HUDEP-2 (cell line): ENCODE results near the gene FOLR1.
"Not testable (repeated sequence)": the region's sequence is repeated elsewhere in the genome, so short reads cannot be mapped to it uniquely, and the experiment has no call there.

ENCODE experiments used
- DNase-seq, 76 experiments: peaks; one replicate each; lab custom pipeline; 2025; ENCODE audit not compliant: unreplicated experiment in 76 of 76; lab: John Stamatoyannopoulos, UW

FOLR1 gene

DNA sequence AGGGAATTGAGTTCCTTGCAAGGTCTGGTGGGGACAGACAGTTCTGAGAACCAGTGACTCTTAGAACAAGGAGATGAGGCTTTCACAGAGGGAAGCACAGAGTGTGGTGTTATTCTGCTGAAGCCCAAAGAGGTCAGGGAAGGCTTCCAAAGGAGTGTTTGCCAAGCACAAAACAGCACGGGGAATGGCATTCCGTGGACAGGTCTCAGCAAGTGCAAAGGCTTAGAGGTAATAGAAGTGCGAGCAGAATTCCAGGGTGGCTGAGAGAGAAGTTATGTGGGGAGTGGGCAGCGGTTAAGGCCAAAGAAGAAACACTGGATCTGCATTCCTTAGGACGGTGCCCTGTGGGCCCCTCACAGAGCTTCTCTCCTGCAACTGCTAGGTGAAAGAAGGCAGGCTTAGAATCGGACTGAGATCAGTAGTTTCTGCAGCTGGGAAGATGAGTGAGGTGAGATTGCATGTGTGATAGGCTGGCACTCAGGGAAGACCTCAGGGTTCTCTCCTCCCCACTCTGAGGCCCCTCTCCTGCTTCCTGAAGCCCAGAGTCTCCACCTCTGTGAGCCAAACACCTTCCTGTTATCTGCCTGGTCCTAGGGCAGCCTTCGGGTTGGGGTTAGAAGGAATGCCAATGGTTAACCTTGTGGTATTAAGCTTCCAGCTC is 10.9 kb upstream of the FOLR1 start:
- not testable (repeated sequence) for DNase-seq

DNA sequence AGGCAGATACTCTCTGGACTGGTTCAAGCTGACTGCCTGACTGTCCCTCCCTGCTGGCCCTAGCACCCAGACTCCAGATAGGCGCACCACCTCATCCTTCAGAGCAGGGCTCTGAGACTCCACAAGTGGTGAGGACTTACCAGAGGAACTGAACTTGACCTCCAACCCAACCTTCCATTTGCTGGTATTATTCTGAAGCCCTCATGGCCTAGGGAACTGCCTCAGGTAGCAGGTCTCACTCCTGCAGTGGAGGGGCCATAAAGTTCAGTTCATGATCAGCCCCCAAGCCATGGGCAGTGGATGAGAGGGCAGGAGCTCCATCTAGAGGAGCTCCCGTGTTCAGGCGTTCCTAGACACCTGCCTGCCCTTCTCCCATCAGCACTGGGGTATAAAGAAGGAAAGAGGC is 10.4 kb upstream of the FOLR1 start:
- DNase-seq: peak in 10 of 76 experiments; percentile 4 to 20 (median 7)

DNA sequence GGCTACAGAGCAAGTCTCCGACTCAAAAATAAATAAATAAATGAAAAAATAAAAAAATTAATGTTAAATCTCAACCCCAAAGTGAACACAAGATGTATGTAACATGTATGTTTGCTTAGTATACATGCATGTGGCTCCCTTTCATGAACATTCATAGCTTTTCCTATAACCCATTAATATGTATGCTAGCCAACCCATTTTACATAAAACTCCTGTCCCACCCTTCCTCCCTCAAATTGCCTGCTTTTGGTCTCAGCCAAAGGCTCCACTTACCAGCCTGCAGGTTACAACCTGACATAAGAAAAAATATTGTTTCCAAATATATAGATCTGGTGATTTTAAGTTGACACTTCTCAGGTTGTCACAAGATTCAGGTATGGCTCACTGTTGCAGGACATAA is 3.7 kb upstream of the FOLR1 start:
- no peak for DNase-seq

- no peak for DNase-seq
Measured at GRCh38 chr11:72189455-72190250, 2.3 kb upstream of the FOLR1 start.

DNA sequence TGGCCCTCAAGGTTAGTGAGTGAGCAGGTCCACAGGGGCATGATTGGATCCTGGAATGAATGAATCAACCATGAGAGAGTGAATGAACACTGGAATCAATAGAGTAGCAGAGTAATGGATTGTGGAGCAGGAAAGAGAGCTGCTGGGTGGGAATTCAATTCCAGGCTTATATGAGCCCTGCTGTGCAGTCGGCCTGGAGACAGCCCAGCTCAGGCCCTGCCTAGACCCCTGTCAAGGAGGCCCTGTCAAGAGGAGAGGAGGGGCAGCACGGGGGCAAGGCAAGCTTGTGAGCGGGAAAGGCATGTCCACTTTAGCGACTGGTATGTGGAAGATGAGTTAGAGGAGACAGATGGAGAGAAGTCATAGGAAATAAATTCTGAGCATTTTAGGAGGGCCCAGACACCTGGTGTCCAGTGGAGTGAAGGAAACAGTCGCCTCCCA is 1.3 kb upstream of the FOLR1 start:
- no peak for DNase-seq

DNA sequence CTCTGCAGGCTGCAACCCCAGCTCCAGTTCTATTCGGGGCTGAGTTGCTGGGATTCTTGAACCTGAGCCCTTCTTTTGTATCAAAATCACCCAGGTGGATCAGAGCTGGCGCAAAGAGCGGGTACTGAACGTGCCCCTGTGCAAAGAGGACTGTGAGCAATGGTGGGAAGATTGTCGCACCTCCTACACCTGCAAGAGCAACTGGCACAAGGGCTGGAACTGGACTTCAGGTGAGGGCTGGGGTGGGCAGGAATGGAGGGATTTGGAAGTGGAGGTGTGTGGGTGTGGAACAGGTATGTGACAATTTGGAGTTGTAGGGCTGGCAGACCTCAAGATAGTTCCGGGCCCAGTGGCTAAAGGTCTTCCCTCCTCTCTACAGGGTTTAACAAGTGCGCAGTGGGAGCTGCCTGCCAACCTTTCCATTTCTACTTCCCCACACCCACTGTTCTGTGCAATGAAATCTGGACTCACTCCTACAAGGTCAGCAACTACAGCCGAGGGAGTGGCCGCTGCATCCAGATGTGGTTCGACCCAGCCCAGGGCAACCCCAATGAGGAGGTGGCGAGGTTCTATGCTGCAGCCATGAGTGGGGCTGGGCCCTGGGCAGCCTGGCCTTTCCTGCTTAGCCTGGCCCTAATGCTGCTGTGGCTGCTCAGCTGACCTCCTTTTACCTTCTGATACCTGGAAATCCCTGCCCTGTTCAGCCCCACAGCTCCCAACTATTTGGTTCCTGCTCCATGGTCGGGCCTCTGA is 3.8 kb downstream of the FOLR1 start:
- no peak for DNase-seq

DNA sequence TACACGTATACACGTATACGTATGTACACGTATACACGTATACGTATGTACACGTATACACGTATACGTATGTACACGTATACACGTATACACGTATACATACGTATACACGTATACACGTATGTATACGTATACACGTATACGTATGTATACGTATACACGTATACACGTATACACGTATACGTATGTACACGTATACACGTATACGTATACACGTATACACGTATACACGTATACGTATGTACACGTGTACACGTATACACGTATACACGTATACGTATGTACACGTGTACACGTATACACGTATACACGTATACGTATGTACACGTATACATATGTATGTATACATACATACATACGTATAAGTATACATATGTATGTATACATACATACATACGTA is 9.5 kb downstream of the FOLR1 start:
- not testable (repeated sequence) for DNase-seq

GRCh38 chr11:72202571-72202970 is 10.6 kb downstream of the FOLR1 start:
- DNase-seq: no peak

DNA sequence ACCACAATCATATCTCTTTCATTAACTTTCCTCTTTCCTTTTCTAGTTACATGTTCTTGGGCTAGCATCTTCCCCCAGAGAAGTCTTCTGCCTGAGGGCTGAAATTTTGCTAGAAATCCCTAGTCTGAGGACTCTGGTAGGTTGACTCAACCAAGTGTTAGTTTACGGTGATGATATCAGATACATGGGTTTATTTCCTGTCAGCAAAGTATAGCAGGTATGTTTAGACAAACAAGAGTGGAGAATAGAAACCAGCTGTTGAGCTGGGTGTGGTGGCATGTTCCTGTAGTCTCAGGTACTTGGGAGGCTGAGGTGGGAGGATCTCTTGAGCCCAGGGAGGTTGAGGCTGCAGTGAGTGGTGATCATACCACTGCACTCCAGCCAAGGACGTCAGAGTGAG is 11.2 kb downstream of the FOLR1 start:
- no peak for DNase-seq

GRCh38 chr11:72204886-72205285 is 12.9 kb downstream of the FOLR1 start:
- DNase-seq: no peak

DNA sequence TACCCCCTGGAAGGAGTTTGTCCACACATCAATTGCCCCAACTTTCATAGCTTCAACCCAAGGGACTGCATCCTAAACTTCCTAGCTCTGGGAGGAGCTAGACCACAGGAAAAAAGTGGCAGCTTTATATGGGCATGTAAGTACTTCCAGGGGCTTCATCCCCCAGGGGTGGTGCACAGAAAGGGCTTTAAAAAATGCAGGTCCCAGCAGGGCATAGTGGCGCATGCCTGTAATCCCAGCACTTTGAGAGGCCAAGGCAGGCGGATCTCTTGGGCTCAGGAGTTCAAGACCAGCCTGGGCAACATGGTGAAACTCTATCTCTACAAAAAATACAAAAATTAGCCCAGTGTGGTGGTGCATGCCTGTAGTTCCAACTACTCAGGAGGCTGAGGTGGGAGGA is 14.9 kb downstream of the FOLR1 start:
- not testable (repeated sequence) for DNase-seq

DNA sequence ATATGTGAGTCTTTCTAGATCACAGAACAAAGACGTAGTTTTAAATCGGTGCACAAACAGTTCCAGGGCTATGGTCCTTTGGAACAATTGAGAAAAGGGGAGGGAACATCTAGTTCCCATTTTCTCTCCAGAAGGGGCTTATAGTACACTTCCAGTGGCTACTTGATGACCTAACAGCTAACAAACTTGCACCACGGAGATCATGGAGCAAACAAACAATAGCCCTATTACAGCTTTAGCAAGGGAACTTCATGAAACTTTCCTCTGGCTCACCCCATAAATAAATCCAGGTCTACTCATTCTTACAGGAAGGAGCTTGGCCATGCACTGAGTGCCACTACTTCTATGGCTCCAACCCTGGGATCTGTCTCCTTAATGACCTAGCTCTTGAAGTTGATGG is 16.3 kb downstream of the FOLR1 start:
- DNase-seq: no peak

DNA sequence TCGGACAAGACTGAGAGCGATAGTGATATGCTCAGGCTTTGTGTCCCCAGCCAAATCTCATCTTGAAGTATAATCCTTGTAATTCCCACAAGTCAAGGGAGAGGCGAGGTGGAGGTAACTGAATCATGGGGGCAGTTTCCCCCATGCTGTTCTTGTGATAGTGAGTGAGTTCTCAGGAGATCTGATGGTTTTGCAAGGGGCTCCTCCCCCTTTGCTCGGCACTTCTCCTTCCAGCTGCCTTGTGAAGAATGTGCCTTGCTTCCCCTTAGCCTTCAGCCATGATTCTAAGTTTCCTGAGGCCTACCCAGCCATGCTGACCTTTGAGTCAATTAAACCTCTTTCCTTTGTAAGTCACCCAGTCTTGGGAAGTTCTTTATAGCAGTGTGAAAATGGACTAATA is 17.2 kb downstream of the FOLR1 start:
- DNase-seq: no peak

DNA sequence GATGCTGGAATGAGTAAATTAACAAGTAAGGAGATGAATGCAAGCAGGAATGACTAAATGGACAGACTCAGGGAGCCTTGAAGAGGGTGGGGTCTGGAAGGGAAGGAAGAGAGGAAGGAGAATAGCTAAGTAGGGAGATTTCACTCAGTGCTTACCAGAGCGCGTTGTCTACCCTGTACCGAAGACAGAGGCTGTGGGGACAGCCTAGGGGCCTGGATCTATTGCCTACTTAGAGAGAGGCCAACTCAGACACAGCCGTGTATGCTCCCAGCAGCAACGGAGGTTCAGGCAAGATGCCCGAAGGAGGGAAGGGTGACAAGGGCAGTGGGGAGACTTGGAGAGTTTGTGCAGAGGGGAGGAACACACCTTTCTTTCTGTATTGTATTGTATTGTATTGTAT is 24.7 kb downstream of the FOLR1 start, which contains the start of gene FOLR2:
FOLR2 (plus strand) TSS at position 157 of the 400 bp plus-strand sequence. CDS start 1,791 bp downstream, outside the sequence.
- no peak for DNase-seq

DNA sequence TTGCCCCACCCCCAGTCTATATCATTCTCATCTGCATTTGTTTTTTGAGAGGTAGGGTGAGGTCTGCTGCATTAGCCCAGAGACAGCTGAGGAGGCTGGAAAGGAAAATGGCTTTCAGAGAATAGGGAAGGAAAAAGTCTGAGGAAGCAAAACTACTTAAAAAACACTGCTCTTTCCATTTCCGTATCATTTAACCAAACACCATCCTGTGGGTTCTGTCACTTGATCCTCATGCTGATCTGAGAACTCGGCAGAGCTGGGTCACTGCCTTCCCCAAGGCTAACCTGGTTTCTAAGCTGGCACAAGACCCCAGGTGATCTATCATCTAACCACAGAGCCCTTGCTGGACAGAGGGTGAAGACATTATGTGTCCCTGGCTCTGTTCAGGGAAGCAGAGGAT is 25.9 kb downstream of the FOLR1 start:
- no peak for DNase-seq

DNA sequence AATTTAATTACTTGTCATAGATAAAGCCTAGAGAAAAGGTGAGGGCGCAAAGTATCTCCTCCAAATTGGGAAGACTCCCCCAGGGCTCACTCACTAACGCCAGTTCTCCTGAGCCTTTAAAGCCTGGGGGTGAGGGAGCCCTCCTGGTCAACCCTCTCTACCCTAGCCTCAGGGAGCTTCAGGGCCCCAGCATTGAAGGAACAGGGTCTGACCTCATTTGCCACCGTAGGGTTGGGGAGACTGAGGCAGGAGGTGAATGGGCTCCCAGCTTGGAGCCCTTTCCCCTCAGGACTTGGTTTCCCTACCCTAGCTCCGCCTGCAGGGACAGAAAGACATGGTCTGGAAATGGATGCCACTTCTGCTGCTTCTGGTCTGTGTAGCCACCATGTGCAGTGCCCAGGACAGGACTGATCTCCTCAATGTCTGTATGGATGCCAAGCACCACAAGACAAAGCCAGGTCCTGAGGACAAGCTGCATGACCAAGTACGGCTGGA is 26.4 kb downstream of the FOLR1 start:
- no peak for DNase-seq

GRCh38 chr11:72220696-72221363 is 28.9 kb downstream of the FOLR1 start:
- no peak for DNase-seq

GRCh38 chr11:72221386-72222075 is 29.6 kb downstream of the FOLR1 start:
- DNase-seq: no peak

DNA sequence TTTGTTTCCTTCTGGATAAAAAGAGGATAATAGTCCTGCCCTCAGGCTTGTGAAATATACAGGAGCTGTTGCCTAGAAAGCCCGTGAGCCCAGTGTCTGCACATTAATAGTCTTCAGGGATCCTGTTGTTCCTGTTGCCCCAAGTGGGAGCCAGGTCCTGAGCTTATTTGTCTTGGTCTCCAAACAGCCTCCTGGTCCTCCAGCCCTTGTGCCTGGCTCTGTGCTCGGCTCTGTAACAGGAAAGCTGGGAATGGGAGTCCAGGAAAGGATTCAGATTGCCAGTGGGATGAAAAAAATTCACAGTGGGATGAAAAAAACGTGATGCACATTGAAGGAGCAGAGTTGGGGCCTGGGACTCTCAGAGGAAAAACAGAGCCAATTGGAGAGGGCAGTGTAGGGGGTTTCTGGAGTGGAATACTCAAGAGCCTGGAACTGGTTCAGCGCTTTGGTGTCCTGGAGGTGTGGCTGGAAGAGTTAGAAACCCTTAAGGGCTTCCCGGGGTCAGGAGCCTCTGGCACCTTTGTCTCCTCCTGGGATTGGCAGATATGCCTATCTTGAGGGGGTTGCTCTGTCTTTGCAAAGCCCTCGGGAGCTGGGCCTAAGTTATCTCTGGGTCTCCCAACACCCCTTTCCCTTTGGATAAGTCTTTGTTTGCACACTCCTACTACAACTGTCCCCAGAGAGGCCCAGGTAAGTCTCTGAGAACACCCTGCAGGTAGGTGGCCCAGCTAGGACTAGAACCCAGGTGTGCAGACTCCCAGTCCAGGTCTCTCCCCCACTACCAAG is 30.4 kb downstream of the FOLR1 start:
- DNase-seq: no peak
